Stimulated activated CD8-positive, alpha-beta memory T cell treated with anti-CD3 and anti-CD28 coated beads, Interleukin-12 subunit alpha, Interleukin-12 subunit beta, amount 100 ng/mL, for 24 hours (primary cell): Measurements from ENCODE around the gene ADPRS.

Source experiments
- DNase-seq: peaks from one replicate; pipeline ENCODE4 v3.0.0-alpha.2; 2020; ENCODE audit errors: extremely low read depth

The ADPRS gene

GRCh38 chr1:36108314-36108713, 19.6 kb downstream of the ADPRS start:
- DNase-seq, result no peak

- no peak for DNase-seq
Observed at GRCh38 chr1:36109041-36109679, 20.5 kb downstream of the ADPRS start.

GRCh38 chr1:36111151-36111550, 22.5 kb downstream of the ADPRS start:
- DNase-seq, result no peak

- no peak for DNase-seq
Observed at GRCh38 chr1:36112823-36113222, 24.1 kb downstream of the ADPRS start.

- DNase-seq, result no peak
Observed at GRCh38 chr1:36114371-36114770, 25.7 kb downstream of the ADPRS start.

GRCh38 chr1:36115200-36115669, 26.5 kb downstream of the ADPRS start:
- DNase-seq, result no peak

- DNase-seq, result no peak
Observed at GRCh38 chr1:36115931-36116330, 27.2 kb downstream of the ADPRS start.

- no peak for DNase-seq
Observed at GRCh38 chr1:36116901-36117300, 28.2 kb downstream of the ADPRS start.

- no peak for DNase-seq
Observed at GRCh38 chr1:36118447-36119204, 29.9 kb downstream of the ADPRS start.

- no peak for DNase-seq
Observed at GRCh38 chr1:36119456-36119855, 30.8 kb downstream of the ADPRS start.

- DNase-seq, result no peak
Observed at GRCh38 chr1:36122062-36123030, 33.7 kb downstream of the ADPRS start.

GRCh38 chr1:36123356-36123755, 34.7 kb downstream of the ADPRS start:
- no peak for DNase-seq

- DNase-seq, result no peak
Observed at GRCh38 chr1:36124404-36125128, 35.9 kb downstream of the ADPRS start.

- no peak for DNase-seq
Observed at GRCh38 chr1:36125129-36125991, 36.7 kb downstream of the ADPRS start, which contains the start of gene COL8A2. COL8A2 (minus strand) TSS chr1:36125222; CDS start chr1:36100242, 24,980 bp downstream.

GRCh38 chr1:36126005-36126716, 37.5 kb downstream of the ADPRS start:
- DNase-seq, result no peak

- DNase-seq, result no peak
Observed at GRCh38 chr1:36126797-36127500, 38.3 kb downstream of the ADPRS start.

GRCh38 chr1:36128126-36128904, 39.6 kb downstream of the ADPRS start:
- no peak for DNase-seq

- no peak for DNase-seq
Observed at GRCh38 chr1:36128905-36129206, 40.2 kb downstream of the ADPRS start.

GRCh38 chr1:36132029-36132428, 43.3 kb downstream of the ADPRS start:
- no peak for DNase-seq
